ENCODE results near the gene DNASE2B.

DNASE2B gene

GRCh38 chr1:84353695-84354094 is 44.6 kb upstream of the DNASE2B start:
- Histone ChIP-seq H3K4me3 (ENCODE audit: low read depth, low read length) (no peak overlapping the region), H3K27ac (no peak overlapping the region), H3K36me3 (replicated peaks) (no peaks in the 10 kb centered on the region), H3K27me3 (replicated peaks) (no peaks in the 10 kb centered on the region)
- TF ChIP-seq CTCF (IDR thresholded peaks at IDR 0.05; ENCODE audit: low read depth, low read length, missing control alignments): no peak
- in situ Hi-C loops (cut with HindIII; ENCODE audit: low pct_ligation_motif_present, low sequenced_read_pairs): no loop called here
- DNase-seq: no peak

GRCh38 chr1:84355556-84355955 is 42.7 kb upstream of the DNASE2B start:
- DNase-seq: peak; percentile 29
- Histone ChIP-seq H3K27me3 (replicated peaks) (no peaks in the 10 kb centered on the region), H3K36me3 (replicated peaks) (no peaks in the 10 kb centered on the region), H3K4me3 (ENCODE audit: low read depth, low read length) (no peak overlapping the region), H3K27ac (no peak overlapping the region)
- TF ChIP-seq CTCF (IDR thresholded peaks at IDR 0.05; ENCODE audit: low read depth, low read length, missing control alignments): no peak
- in situ Hi-C loops (cut with HindIII; ENCODE audit: low pct_ligation_motif_present, low sequenced_read_pairs): no loop called here

GRCh38 chr1:84356881-84357280 is 41.4 kb upstream of the DNASE2B start:
- DNase-seq: no peak
- TF ChIP-seq CTCF (IDR thresholded peaks at IDR 0.05; ENCODE audit: low read depth, low read length, missing control alignments): no peak
- in situ Hi-C loops (cut with HindIII; ENCODE audit: low pct_ligation_motif_present, low sequenced_read_pairs): no loop called here
- Histone ChIP-seq H3K4me3 (ENCODE audit: low read depth, low read length) (no peak overlapping the region), H3K36me3 (replicated peaks) (no peaks in the 10 kb centered on the region), H3K27ac (no peak overlapping the region), H3K27me3 (replicated peaks) (no peaks in the 10 kb centered on the region)

- Histone ChIP-seq H3K36me3 (replicated peaks) (no peaks in the 10 kb centered on the region), H3K27ac (no peak overlapping the region), H3K4me3 (ENCODE audit: low read depth, low read length) (no peak overlapping the region), H3K27me3 (replicated peaks) (no peaks in the 10 kb centered on the region)
- no peak for DNase-seq
- in situ Hi-C loops (cut with HindIII; ENCODE audit: low pct_ligation_motif_present, low sequenced_read_pairs): no loop called here
- no peak for TF ChIP-seq CTCF (IDR thresholded peaks at IDR 0.05; ENCODE audit: low read depth, low read length, missing control alignments)
Measured at GRCh38 chr1:84358695-84359094, 39.6 kb upstream of the DNASE2B start.

- no peaks in the 10 kb centered on the region for H3K27me3 ChIP-seq (replicated peaks)
- no peak for TF ChIP-seq CTCF (IDR thresholded peaks at IDR 0.05; ENCODE audit: low read depth, low read length, missing control alignments)
Measured at GRCh38 chr1:84360316-84360715, 38.0 kb upstream of the DNASE2B start.

GRCh38 chr1:84361796-84362195 is 36.5 kb upstream of the DNASE2B start:
- no peak for DNase-seq
- H3K4me3 ChIP-seq (ENCODE audit: low read depth, low read length): no peak overlapping the region
- TF ChIP-seq CTCF (IDR thresholded peaks at IDR 0.05; ENCODE audit: low read depth, low read length, missing control alignments): no peak
- H3K36me3 ChIP-seq (replicated peaks): no peaks in the 10 kb centered on the region
- no peak overlapping the region for H3K27ac ChIP-seq
- H3K27me3 ChIP-seq (replicated peaks): no peaks in the 10 kb centered on the region
- in situ Hi-C loops (cut with HindIII; ENCODE audit: low pct_ligation_motif_present, low sequenced_read_pairs): no loop called here

More at GRCh38 chr1:84360316-84360715, 38.0 kb upstream of the DNASE2B start:
- no peak for DNase-seq
- no peaks in the 10 kb centered on the region for H3K36me3 ChIP-seq (replicated peaks)
- in situ Hi-C loops (cut with HindIII; ENCODE audit: low pct_ligation_motif_present, low sequenced_read_pairs): no loop called here
- H3K27ac ChIP-seq: no peak overlapping the region
- H3K4me3 ChIP-seq (ENCODE audit: low read depth, low read length): no peak overlapping the region

Data from brain microvascular endothelial cell (primary cell).